OCI-LY7 (cell line): Measurements from ENCODE around the gene SMYD4. TPM values are rescaled to one million over a fixed set of nuclear protein-coding genes. Genes with fewer than 3 reads are reported as not detected.
"Not testable (repeated sequence)": the region's sequence is repeated elsewhere in the genome, so short reads cannot be mapped to it uniquely, and the experiment has no call there.

Source experiments
- BruUV-seq: library from RNA; stranded (reverse); fragments of 400-500 nt; replicated peaks from 2 replicates; lab custom pipeline; 2021; lab: Mats Ljungman, UMichigan
- CTCF ChIA-PET: fragments of 300-600 bp; sonication (Branson Sonifier 250); formaldehyde crosslinking; loops from one replicate; lab custom pipeline; 2022; ENCODE audit warnings: antibody characterized with exemption; ENCODE audit not compliant: unreplicated experiment; lab: Charles Lee
- POLR2A ChIA-PET: fragments of 300-600 bp; sonication (Branson Sonifier 250); formaldehyde crosslinking; loops from one replicate; lab custom pipeline; 2022; ENCODE audit warnings: antibody characterized with exemption; lab: Charles Lee
- DNase-seq: peaks from one replicate; pipeline ENCODE4 v3.0.0-alpha.2; 2015; ENCODE audit warnings: low spot score
- H2AFZ ChIP-seq: fragments of 200-600 bp; sonication (generic), shearing (Covaris generic); 2 replicates; pipeline ENCODE4 v1.6.1; 2014; ENCODE audit warnings: mild to moderate bottlenecking, antibody characterized with exemption, low read length, moderate library complexity
- H3K27ac ChIP-seq: fragments of 200-600 bp; sonication (generic); 2 replicates; pipeline ENCODE4 v1.5.1; 2014; ENCODE audit warnings: mixed run types, low read depth, mild to moderate bottlenecking, moderate library complexity, low read length, inconsistent platforms; ENCODE audit not compliant: poor library complexity, severe bottlenecking
- H3K36me3 ChIP-seq: fragments of 200-600 bp; sonication (generic); 2 replicates; pipeline ENCODE4 v1.6.1; 2014; ENCODE audit warnings: mild to moderate bottlenecking, antibody characterized with exemption, low read length, moderate library complexity, mixed read lengths; ENCODE audit not compliant: insufficient read depth
- H3K4me1 ChIP-seq: fragments of 200-600 bp; sonication (generic); 2 replicates; pipeline ENCODE4 v1.5.1; 2014; ENCODE audit warnings: mild to moderate bottlenecking, low read length; ENCODE audit not compliant: insufficient read depth, poor library complexity, severe bottlenecking
- H3K4me2 ChIP-seq: fragments of 200-600 bp; sonication (generic); 2 replicates; pipeline ENCODE4 v1.6.1; 2014; ENCODE audit warnings: mild to moderate bottlenecking, low read length
- H3K4me3 ChIP-seq: fragments of 200-600 bp; sonication (generic); 2 replicates; pipeline ENCODE4 v1.5.1; 2014; ENCODE audit warnings: mild to moderate bottlenecking, low read depth, low read length; ENCODE audit not compliant: poor library complexity, severe bottlenecking
- H3K79me2 ChIP-seq: fragments of 200-600 bp; sonication (generic); 2 replicates; pipeline ENCODE4 v1.6.1; 2016; ENCODE audit warnings: low read depth, mild to moderate bottlenecking, low read length, moderate library complexity, mixed read lengths; ENCODE audit not compliant: insufficient read depth
- H3K9me2 ChIP-seq: fragments of 200-600 bp; sonication (generic); 2 replicates; pipeline ENCODE4 v1.6.1; 2016; ENCODE audit warnings: mild to moderate bottlenecking, low read length, mixed read lengths; ENCODE audit not compliant: insufficient read depth
- H3K9me3 ChIP-seq: fragments of 200-600 bp; sonication (generic); 2 replicates; pipeline ENCODE4 v1.6.1; 2014; ENCODE audit warnings: mild to moderate bottlenecking, mixed run types, low read length, mixed read lengths
- H4K20me1 ChIP-seq: fragments of 200-600 bp; sonication (generic); 2 replicates; pipeline ENCODE4 v1.6.1; 2014; ENCODE audit warnings: mild to moderate bottlenecking, antibody characterized with exemption, low read length, moderate library complexity, mixed read lengths; ENCODE audit not compliant: insufficient read depth
- CTCF ChIP-seq: fragments of 200-600 bp; sonication (generic); conservative IDR thresholded peaks from 2 replicates; pipeline ENCODE4 v1.5.1; 2014; ENCODE audit warnings: mild to moderate bottlenecking, antibody characterized with exemption, low read length, moderate library complexity, mixed read lengths
- EZH2phosphoT487 ChIP-seq: fragments of 200-600 bp; sonication (generic); IDR thresholded peaks from 2 replicates; pipeline ENCODE4 v1.6.1; 2018; ENCODE audit warnings: low read depth, borderline replicate concordance, mild to moderate bottlenecking, mixed run types, antibody characterized with exemption, low read length, moderate library complexity, mixed read lengths
- intact Hi-C: fragments of 100-400 bp; cut with micrococcal nuclease; formaldehyde crosslinking; loops from one replicate; pipeline ENCODE4 v1.10.0; 2022; ENCODE audit not compliant: unreplicated experiment
- total RNA-seq, 2 experiments: library from RNA; depleted of rRNA in 1 of 2; stranded (reverse); fragments of >200 nt in 1 of 2; shearing (Covaris generic) in 1 of 2; gene quantifications; 2 replicates each; pipeline ENCODE4 v1.2.3, GENCODE V29; 2014 to 2022

The SMYD4 gene
- total RNA-seq, 2 experiments from 2014 or later = 27.5 to 33.5 TPM

GRCh38 chr17:1766382-1767135 is 63.1 kb downstream of the SMYD4 start:
- H3K4me1 ChIP-seq = peaks cover 6% of the 10 kb centered on the region
- TF ChIP-seq CTCF (no peak), EZH2phosphoT487 (no peak)
- DNase-seq = no peak
- BruUV-seq = no TSS peak
- intact Hi-C loops = no loop called here
- H4K20me1 ChIP-seq = no peaks in the 10 kb centered on the region
- no peak overlapping the region for H2AFZ ChIP-seq
- H3K9me3 ChIP-seq = no peaks in the 10 kb centered on the region
- H3K4me2 ChIP-seq = no peak overlapping the region
- no peaks in the 10 kb centered on the region for H3K9me2 ChIP-seq
- no peaks in the 10 kb centered on the region for H3K36me3 ChIP-seq
- ChIA-PET POLR2A (interaction anchor here (0.7 to 1.3 kb wide), 4 partner anchors 7 to 233 kb away, joined by 3 to 5 read pairs (median 4); partner anchors contain the start of gene SMYD4), CTCF (interaction anchor here (0.6 to 0.8 kb wide), 2 partner anchors 12 to 33 kb away, joined by 4 read pairs; no protein-coding TSS in a partner anchor)
- H3K4me3 ChIP-seq = no peak overlapping the region
- no peaks in the 10 kb centered on the region for H3K79me2 ChIP-seq
- no peak overlapping the region for H3K27ac ChIP-seq

GRCh38 chr17:1765576-1765975 is 64.1 kb downstream of the SMYD4 start:
- Histone ChIP-seq H3K9me3 (no peaks in the 10 kb centered on the region), H3K4me3 (no peak overlapping the region), H3K9me2 (no peaks in the 10 kb centered on the region), H2AFZ (no peak overlapping the region), H3K27ac (no peak overlapping the region), H3K4me2 (no peak overlapping the region), H3K4me1 (no peaks in the 10 kb centered on the region), H4K20me1 (no peaks in the 10 kb centered on the region), H3K79me2 (no peaks in the 10 kb centered on the region), H3K36me3 (no peaks in the 10 kb centered on the region)
- CTCF ChIA-PET = interaction anchor here (0.8 kb wide), 1 partner anchor 11 kb away, joined by 4 read pairs; no protein-coding TSS in a partner anchor
- TF ChIP-seq EZH2phosphoT487 = no peak
- TF ChIP-seq CTCF = no peak
- no peak for DNase-seq
- POLR2A ChIA-PET = interaction anchor here (0.7 to 1.3 kb wide), 4 partner anchors 8 to 232 kb away, joined by 3 to 5 read pairs (median 4); partner anchors contain the start of gene SMYD4
- intact Hi-C loops = no loop called here
- no TSS peak for BruUV-seq

DNA sequence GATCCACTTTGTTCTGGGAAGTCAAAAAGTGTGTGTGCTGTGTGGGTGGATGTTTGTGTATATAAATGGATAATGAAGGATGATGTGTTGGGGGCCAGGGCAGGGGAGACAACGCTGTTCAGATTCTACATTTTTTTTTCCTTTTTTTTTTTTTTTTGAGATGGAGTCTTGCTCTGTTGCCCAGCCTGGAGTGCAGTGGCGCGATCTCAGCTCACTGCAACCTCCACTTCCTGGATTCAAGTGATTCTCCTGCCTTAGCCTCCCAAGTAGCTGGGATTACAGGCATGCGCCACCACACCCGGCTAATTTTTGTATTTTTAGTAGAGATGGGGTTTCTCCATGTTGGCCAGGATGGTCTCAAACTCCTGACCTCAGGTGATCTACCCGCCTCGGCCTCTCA is 65.0 kb downstream of the SMYD4 start:
- H3K79me2 ChIP-seq, H3K27ac ChIP-seq, H3K4me3 ChIP-seq, CTCF ChIA-PET, H3K36me3 ChIP-seq, H3K9me2 ChIP-seq, H3K4me2 ChIP-seq, DNase-seq, H2AFZ ChIP-seq, H3K9me3 ChIP-seq, H4K20me1 ChIP-seq, intact Hi-C loops, POLR2A ChIA-PET, BruUV-seq, H3K4me1 ChIP-seq: not testable (repeated sequence)
